DMS 273 treated with DMSO at 0.1 percent for 48 hours (cell line): ENCODE results near the gene CAND2.
A peak's percentile ranks its signal among the peaks of the same experiment; 100 is the strongest.

ENCODE experiments used
- DNase-seq: peaks from one replicate; lab custom pipeline; 2025; lab: John Stamatoyannopoulos, UW

The CAND2 gene

GRCh38 chr3:12796171-12797123 lies at the start of gene CAND2:
Gene CAND2, plus strand, starts transcription at chr3:12796680. Its CDS starts 41 bp downstream, at chr3:12796721.
- no peak for DNase-seq

GRCh38 chr3:12748477-12748876 lies 48.0 kb upstream of the CAND2 start:
- DNase-seq, result no peak

GRCh38 chr3:12750223-12750622 lies 46.3 kb upstream of the CAND2 start:
- peak; percentile 34 for DNase-seq

GRCh38 chr3:12750658-12751071 lies 45.8 kb upstream of the CAND2 start:
- DNase-seq, result no peak

GRCh38 chr3:12751571-12751970 lies 44.9 kb upstream of the CAND2 start:
- no peak for DNase-seq

- no peak for DNase-seq
Observed at GRCh38 chr3:12752102-12752501, 44.4 kb upstream of the CAND2 start.

GRCh38 chr3:12752809-12753208 lies 43.7 kb upstream of the CAND2 start:
- DNase-seq, result no peak

- no peak for DNase-seq
Observed at GRCh38 chr3:12753275-12754028, 43.0 kb upstream of the CAND2 start.

GRCh38 chr3:12754313-12754712 lies 42.2 kb upstream of the CAND2 start:
- DNase-seq, result no peak

GRCh38 chr3:12755754-12756153 lies 40.7 kb upstream of the CAND2 start:
- DNase-seq, result no peak

- no peak for DNase-seq
Observed at GRCh38 chr3:12756175-12756574, 40.3 kb upstream of the CAND2 start.

- no peak for DNase-seq
Observed at GRCh38 chr3:12756635-12757034, 39.8 kb upstream of the CAND2 start.

- peak; percentile 17 for DNase-seq
Observed at GRCh38 chr3:12758025-12758781, 38.3 kb upstream of the CAND2 start.

GRCh38 chr3:12759097-12759679 lies 37.3 kb upstream of the CAND2 start, which contains the start of gene TMEM40:
Gene TMEM40, minus strand, starts transcription at chr3:12759259. Its CDS starts 9,427 bp downstream, at chr3:12749832.
- DNase-seq, result no peak

- no peak for DNase-seq
Observed at GRCh38 chr3:12759693-12760565, 36.6 kb upstream of the CAND2 start.

- DNase-seq, result no peak
Observed at GRCh38 chr3:12764171-12764776, 32.2 kb upstream of the CAND2 start.

GRCh38 chr3:12766541-12766940 lies 29.9 kb upstream of the CAND2 start:
- no peak for DNase-seq

GRCh38 chr3:12768579-12769527 lies 27.6 kb upstream of the CAND2 start:
- no peak for DNase-seq

GRCh38 chr3:12769761-12770160 lies 26.7 kb upstream of the CAND2 start:
- DNase-seq, result no peak
